Psoas muscle (tissue), 8 donors: Measurements from ENCODE around the gene MCTP1. TPM values are rescaled to one million over a fixed set of nuclear protein-coding genes. Genes with fewer than 3 reads are reported as not detected.
"Not testable (repeated sequence)": the region's sequence is repeated elsewhere in the genome, so short reads cannot be mapped to it uniquely, and the experiment has no call there.

Experiments used
- ATAC-seq, 4 donors: fragments of 200-7000 bp; cut with Tn5 transposase; one replicate each; pipeline ENCODE4 v1.9.1; 2020; ENCODE audit warnings: moderate library complexity in 3 of 4, mild to moderate bottlenecking in 2 of 4
- DNase-seq, 2 donors: peaks; one replicate each; pipeline ENCODE4 v3.0.0-alpha.2; 2020
- H3K27ac ChIP-seq: fragments of 200-600 bp; one replicate; pipeline ENCODE4 v1.8.0; 2022
- H3K27me3 ChIP-seq, 3 donors: fragments of 200-600 bp in 1 of 3; one replicate each; pipeline versions ENCODE4 v1.6.1 to v1.8.0; 2013 to 2022; ENCODE audit warnings: low read length in 2 of 3, mild to moderate bottlenecking in 2 of 3, moderate library complexity in 1 of 3; ENCODE audit not compliant: insufficient read depth in 3 of 3
- H3K36me3 ChIP-seq, 2 donors: fragments of 200-600 bp in 1 of 2; one replicate each; pipeline versions ENCODE4 v1.6.1 to v1.8.0; 2013 to 2022; ENCODE audit warnings: low read depth in 1 of 2, mild to moderate bottlenecking in 1 of 2, moderate library complexity in 1 of 2; ENCODE audit not compliant: insufficient read depth in 1 of 2
- H3K4me1 ChIP-seq: fragments of 200-600 bp; one replicate; pipeline ENCODE4 v1.8.0; 2022
- H3K4me3 ChIP-seq: fragments of 200-600 bp; one replicate; pipeline ENCODE4 v1.8.0; 2022; ENCODE audit warnings: mild to moderate bottlenecking
- H3K9me3 ChIP-seq: fragments of 200-600 bp; one replicate; pipeline ENCODE4 v1.8.0; 2022
- WGBS, 3 donors: extraction: QIAGEN DNeasy Blood & Tissue Kit; methylation state at CpG; one replicate each; pipeline versions ENCODE4 v1.1.6 to v1.1.7; 2013; 5-methylcytosine and 5-hydroxymethylcytosine counted together
- intact Hi-C, 2 donors: fragments of 100-400 bp; cut with DNase I; formaldehyde crosslinking; loops; one replicate each; pipeline versions ENCODE4 v1.11.0 to v1.14.2; 2022
- polyA plus RNA-seq, 3 donors: library from polyadenylated mRNA; stranded (reverse); fragments of 200-250 nt; gene quantifications; one replicate each; pipeline ENCODE4 v1.2.3, GENCODE V29; 2013
- total RNA-seq, 4 donors: library from RNA; stranded (reverse); fragmentation: NEBNext Ultra II Directional in 2 of 4; extraction: Animal tissue kit (Norgen Biotek cat#: 25700) in 2 of 4; gene quantifications; one replicate each; pipeline versions ENCODE4 v1.2.1 to v1.2.4, GENCODE V29; 2021 to 2023
- TF ChIP-seq, protein P1 (sequence below): fragments of 200-600 bp; IDR thresholded peaks from one replicate; pipeline ENCODE4 v1.8.0; 2022; ENCODE audit warnings: antibody characterized with exemption
- donor health status: healthy with polysubstance abuse.
- donor health status: DM: no; HTN: no; CAD: no; lungs with moderate emphysema.
- donor health status: Bipolar disorder and iron deficiency.
- donor health status: healthy.
- donor health status: DM: yes; HTN: yes; CAD: no.
- donor health status: DM: no; HTN: no; CAD: no.
- donor health status: DM: no; HTN: no; CAD: no.
- donor health status: DM: yes; HTN: yes; CAD: no.

MCTP1 gene
- total and polyA plus RNA-seq, 7 donors = 1.4 to 8.8 (median 3.5) TPM

DNA sequence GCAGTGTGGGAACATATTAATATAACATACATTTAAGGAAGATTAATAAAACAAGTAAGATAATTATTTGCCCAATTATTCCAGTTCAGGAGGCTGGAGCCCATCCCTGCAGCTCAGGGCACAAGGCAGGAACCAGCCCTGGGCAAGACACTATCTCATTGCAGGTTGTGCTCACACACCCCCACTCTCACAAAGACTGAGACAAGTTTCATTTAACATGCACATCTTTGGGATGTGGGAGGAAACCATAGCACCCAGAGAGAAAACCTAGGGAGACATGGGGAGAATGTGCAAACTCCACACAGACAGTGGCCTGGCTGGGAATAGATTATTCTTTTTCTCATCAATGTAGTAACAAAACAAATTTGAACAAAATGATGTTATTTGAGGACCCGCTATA lies 279.1 kb downstream of the MCTP1 start:
- H3K36me3 ChIP-seq = no peaks in the 10 kb centered on the region
- intact Hi-C loops = no loop called here
- no peaks in the 10 kb centered on the region for H3K4me1 ChIP-seq
- peaks cover 4% of the 10 kb centered on the region for H3K9me3 ChIP-seq
- peaks cover 0 to 1% (median 0%) of the 10 kb centered on the region in 3 donors for H3K27me3 ChIP-seq
- DNase-seq (no peak), ATAC-seq (no peak)
- TF ChIP-seq, protein P1, sequence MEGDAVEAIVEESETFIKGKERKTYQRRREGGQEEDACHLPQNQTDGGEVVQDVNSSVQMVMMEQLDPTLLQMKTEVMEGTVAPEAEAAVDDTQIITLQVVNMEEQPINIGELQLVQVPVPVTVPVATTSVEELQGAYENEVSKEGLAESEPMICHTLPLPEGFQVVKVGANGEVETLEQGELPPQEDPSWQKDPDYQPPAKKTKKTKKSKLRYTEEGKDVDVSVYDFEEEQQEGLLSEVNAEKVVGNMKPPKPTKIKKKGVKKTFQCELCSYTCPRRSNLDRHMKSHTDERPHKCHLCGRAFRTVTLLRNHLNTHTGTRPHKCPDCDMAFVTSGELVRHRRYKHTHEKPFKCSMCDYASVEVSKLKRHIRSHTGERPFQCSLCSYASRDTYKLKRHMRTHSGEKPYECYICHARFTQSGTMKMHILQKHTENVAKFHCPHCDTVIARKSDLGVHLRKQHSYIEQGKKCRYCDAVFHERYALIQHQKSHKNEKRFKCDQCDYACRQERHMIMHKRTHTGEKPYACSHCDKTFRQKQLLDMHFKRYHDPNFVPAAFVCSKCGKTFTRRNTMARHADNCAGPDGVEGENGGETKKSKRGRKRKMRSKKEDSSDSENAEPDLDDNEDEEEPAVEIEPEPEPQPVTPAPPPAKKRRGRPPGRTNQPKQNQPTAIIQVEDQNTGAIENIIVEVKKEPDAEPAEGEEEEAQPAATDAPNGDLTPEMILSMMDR = no peak
- H3K4me3 ChIP-seq = no peak overlapping the region
- WGBS, 3 donors = 95 to 100% (median 98%) methylated on average over 1 of the region's 1 CpG
- H3K27ac ChIP-seq = no peak overlapping the region

- Histone ChIP-seq H3K27ac (no peak overlapping the region), H3K4me3 (no peak overlapping the region), H3K4me1 (no peaks in the 10 kb centered on the region), H3K27me3 (no peaks in the 10 kb centered on the region), H3K9me3 (no peaks in the 10 kb centered on the region), H3K36me3 (no peaks in the 10 kb centered on the region)
- TF ChIP-seq, protein P1 = no peak
- WGBS, 3 donors = 56 to 69% (median 68%) methylated on average over 7 of the region's 7 CpGs
- DNase-seq (no peak), ATAC-seq (no peak)
- intact Hi-C loops = no loop called here
These were observed 286.2 kb downstream of the MCTP1 start for GRCh38 chr5:94998670-94999069.

DNA sequence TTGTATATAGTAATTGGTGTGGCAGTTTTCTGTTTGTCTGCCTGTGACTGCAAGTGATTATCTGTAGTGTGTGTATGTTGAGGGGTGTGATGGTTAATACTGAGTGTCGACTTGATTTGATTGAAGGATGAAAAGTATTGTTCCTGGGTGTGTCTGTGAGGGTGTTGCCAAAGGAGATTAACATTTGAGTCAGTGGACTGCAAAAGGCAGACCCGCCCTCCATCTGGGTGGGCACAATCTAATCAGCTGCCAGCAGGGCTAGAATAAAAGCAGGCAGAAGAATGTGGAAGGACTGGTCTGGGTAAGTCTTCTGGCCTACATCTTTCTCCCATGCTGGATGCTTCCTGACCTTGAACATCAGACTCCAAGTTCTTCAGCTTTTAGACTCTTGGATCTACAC lies 290.4 kb downstream of the MCTP1 start:
- H3K36me3 ChIP-seq, H3K9me3 ChIP-seq, H3K27ac ChIP-seq, DNase-seq, intact Hi-C loops, H3K4me1 ChIP-seq, ATAC-seq, H3K4me3 ChIP-seq, H3K27me3 ChIP-seq: not testable (repeated sequence)
- 67 to 80% (median 69%) methylated on average over 2 of the region's 2 CpGs for WGBS, 3 donors

DNA sequence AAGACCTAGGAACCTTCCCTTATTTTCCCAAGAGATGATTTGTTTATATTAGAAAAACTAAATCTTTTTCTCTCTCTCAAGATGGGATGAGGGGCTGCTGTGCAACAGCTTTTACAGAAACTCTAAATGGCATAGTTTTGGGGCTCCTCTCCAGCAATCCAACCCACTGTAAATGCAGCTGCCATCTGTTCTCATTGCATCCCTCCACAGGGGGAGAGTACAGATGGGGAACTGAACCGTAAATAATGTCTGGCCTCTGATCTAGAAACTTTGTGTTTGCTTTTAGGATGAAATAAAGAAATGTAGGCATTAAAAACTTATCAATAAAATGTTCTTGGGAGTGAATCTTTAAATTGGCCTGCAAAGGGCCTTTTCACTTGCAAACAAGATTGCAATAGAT lies 291.4 kb downstream of the MCTP1 start:
- DNase-seq = no peak
- Histone ChIP-seq H3K27me3 (no peaks in the 10 kb centered on the region), H3K4me3 (no peak overlapping the region), H3K36me3 (no peaks in the 10 kb centered on the region), H3K27ac (no peak overlapping the region), H3K4me1 (no peaks in the 10 kb centered on the region), H3K9me3 (no peaks in the 10 kb centered on the region)
- ATAC-seq = no peak
- intact Hi-C loops = no loop called here
- TF ChIP-seq, protein P1 = no peak
- WGBS, 3 donors = 28 to 51% (median 50%) methylated on average over 1 of the region's 1 CpG

- Histone ChIP-seq H3K27ac (no peak overlapping the region), H3K27me3 (no peaks in the 10 kb centered on the region), H3K4me3 (no peak overlapping the region), H3K9me3 (no peaks in the 10 kb centered on the region), H3K4me1 (no peaks in the 10 kb centered on the region), H3K36me3 (no peaks in the 10 kb centered on the region)
- DNase-seq (no peak), ATAC-seq (no peak)
- 71 to 85% (median 84%) methylated on average over 2 of the region's 2 CpGs for WGBS, 3 donors
- intact Hi-C loops = no loop called here
- TF ChIP-seq, protein P1 = no peak
These were observed 292.6 kb downstream of the MCTP1 start for GRCh38 chr5:94992325-94992724.
